Right cardiac atrium (tissue), 5 donors: ENCODE results near the gene POTEB3. TPM values are rescaled to one million over a fixed set of nuclear protein-coding genes. Genes with fewer than 3 reads are reported as not detected.
"Not testable (repeated sequence)": the region's sequence is repeated elsewhere in the genome, so short reads cannot be mapped to it uniquely, and the experiment has no call there.

Experiments
- ATAC-seq, 2 donors: fragments of 200-7000 bp; cut with Tn5 transposase; one replicate each; pipeline versions ENCODE4 v1.8.0 to v1.9.1; 2020; ENCODE audit warnings: moderate library complexity in 2 of 2, mild to moderate bottlenecking in 1 of 2
- DNase-seq, 3 donors: peaks; one replicate each; pipeline ENCODE4 v3.0.0-alpha.2; 2020
- H3K27ac ChIP-seq: one replicate; pipeline ENCODE4 v1.5.1; 2013; ENCODE audit warnings: mild to moderate bottlenecking, low read length, control low read depth, moderate library complexity
- H3K27me3 ChIP-seq: one replicate; pipeline ENCODE4 v1.6.1; 2013; ENCODE audit not compliant: control insufficient read depth, insufficient read depth
- H3K4me1 ChIP-seq: one replicate; pipeline ENCODE4 v1.6.1; 2013; ENCODE audit warnings: low read length; ENCODE audit not compliant: control insufficient read depth, insufficient read depth
- H3K4me3 ChIP-seq: one replicate; pipeline ENCODE4 v1.5.1; 2013; ENCODE audit warnings: low read length, control low read depth
- H3K9me3 ChIP-seq: one replicate; pipeline ENCODE4 v1.6.1; 2013; ENCODE audit warnings: low read length; ENCODE audit not compliant: control insufficient read depth
- WGBS: extraction: QIAGEN DNeasy Blood & Tissue Kit; methylation state at CpG from one replicate; pipeline ENCODE4 v1.1.7; 2013; 5-methylcytosine and 5-hydroxymethylcytosine counted together
- intact Hi-C, 4 donors: fragments of 100-400 bp; cut with DNase I; formaldehyde crosslinking; loops; one replicate each; pipeline versions ENCODE4 v1.11.0 to v1.14.0; 2022 to 2023
- microRNA-seq, 2 donors: library from miRNA; unstranded; fragments of <30 nt; microRNA quantifications; one replicate each; pipeline ENCODE4 v1.2.0, GENCODE V29; 2020 to 2021
- polyA plus RNA-seq: library from polyadenylated mRNA; stranded (reverse); fragments of 200-250 nt; gene quantifications from one replicate; pipeline ENCODE4 v1.2.3, GENCODE V29; 2013
- total RNA-seq, 4 donors: library from RNA; stranded (reverse); fragmentation: NEBNext Ultra II Directional; extraction: Animal tissue kit (Norgen Biotek cat#: 25700); gene quantifications; one replicate each; pipeline ENCODE4 v1.2.1, GENCODE V29; 2021
- donor health status: healthy with polysubstance abuse.
- donor health status: DM: no; HTN: yes; CAD: no.
- donor health status: DM: no; HTN: no; CAD: no.
- donor health status: DM: no; HTN: yes; CAD: no; lungs with severe emphysema.
- donor health status: DM: yes; HTN: yes; CAD: no.

The POTEB3 gene
- total and polyA plus RNA-seq, 5 donors: not detected

DNA sequence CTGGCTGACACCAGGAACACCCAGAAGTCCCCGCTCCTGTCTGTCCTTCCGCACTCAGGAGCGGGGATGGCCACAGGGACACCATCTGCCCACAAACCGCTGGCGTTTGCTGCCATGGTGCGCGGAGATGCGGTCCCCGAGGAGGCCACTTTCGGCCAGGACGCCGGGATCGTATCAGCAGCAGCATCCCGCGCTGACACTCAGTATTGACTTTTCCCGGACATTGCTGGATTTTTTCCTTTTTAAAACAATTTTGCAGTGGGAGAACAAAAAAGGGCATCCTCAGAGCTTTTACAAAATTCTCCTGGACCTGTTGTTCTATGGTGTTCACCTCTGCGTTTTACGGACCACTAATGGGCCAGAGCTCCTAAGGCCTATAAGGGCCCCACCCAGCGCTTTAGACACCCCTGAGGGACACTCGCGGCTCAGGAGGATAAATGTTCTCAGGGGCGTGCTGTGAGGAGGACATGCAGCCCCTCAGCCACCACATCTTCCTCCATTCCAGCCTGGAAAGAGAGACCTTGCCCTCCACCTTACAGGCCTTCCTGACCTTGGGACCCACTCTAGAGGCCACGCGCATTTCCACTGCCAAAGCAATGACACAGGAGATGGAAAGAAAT lies 56.3 kb downstream of the POTEB3 start:
- no CpG with 5 or more reads among the region's 24 CpGs for WGBS
- H3K4me3 ChIP-seq, H3K9me3 ChIP-seq, intact Hi-C loops, H3K4me1 ChIP-seq, H3K27ac ChIP-seq, H3K27me3 ChIP-seq, ATAC-seq: not testable (repeated sequence)
- peak in 1 of 3 donors; percentile 14 for DNase-seq

GRCh38 chr15:21373682-21374081 lies 66.6 kb downstream of the POTEB3 start:
- peak in 1 of 3 donors; percentile 1 for DNase-seq
- WGBS: no CpG with 5 or more reads among the region's 18 CpGs
- intact Hi-C loops, H3K4me1 ChIP-seq, H3K9me3 ChIP-seq, H3K4me3 ChIP-seq, H3K27ac ChIP-seq, H3K27me3 ChIP-seq, ATAC-seq: not testable (repeated sequence)

DNA sequence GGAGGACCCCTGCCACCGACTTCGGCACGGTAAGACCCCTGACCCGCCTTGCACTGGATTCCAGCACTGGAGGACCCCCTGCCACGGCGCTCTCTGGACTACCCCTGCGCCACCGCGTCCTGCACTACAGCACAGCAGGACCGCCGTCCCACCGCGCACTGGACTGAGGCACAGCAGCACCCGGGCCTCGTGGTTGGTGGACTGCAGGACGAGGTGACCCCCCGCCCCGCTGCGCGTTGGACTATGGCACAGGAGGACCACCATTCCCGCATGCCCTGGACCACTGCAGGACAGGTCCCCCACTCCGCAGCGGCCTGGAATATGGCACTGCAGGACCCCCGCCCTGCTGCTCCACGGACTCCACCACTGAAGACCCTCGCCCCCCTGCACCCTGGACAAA lies 71.1 kb downstream of the POTEB3 start:
- peak in 2 of 3 donors; percentile 4 to 6 for DNase-seq
- H3K4me3 ChIP-seq, H3K27me3 ChIP-seq, H3K4me1 ChIP-seq, H3K27ac ChIP-seq, ATAC-seq, intact Hi-C loops, H3K9me3 ChIP-seq: not testable (repeated sequence)
- WGBS: 96% methylated on average over 11 of the region's 26 CpGs

DNA sequence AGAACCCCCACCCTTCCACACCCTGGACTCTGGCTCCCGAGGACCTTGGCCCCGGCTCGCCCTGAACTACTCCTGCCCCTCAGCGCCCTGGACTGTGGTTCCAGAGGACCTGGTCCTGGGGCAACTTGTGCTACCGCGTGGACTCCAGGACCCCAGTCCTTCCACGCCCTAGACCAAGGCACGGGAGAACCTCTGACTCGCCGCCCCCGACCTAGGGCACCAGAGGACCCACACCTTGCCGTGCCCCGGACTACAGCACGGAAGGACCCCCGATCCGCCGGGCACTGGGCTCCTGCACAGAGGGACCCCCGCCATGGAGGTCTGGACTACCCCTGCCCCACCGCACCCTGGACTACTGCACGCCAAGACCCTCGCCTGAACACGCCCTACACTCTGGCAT lies 71.7 kb downstream of the POTEB3 start:
- H3K4me3 ChIP-seq, H3K9me3 ChIP-seq, ATAC-seq, H3K27ac ChIP-seq, H3K4me1 ChIP-seq, H3K27me3 ChIP-seq, intact Hi-C loops: not testable (repeated sequence)
- no CpG with 5 or more reads among the region's 22 CpGs for WGBS
- peak in 2 of 3 donors; percentile 3 to 46 for DNase-seq

Small RNA genes lying within 50 kb of the gene (microRNA-seq; reads per million reads assigned to microRNA genes)
- 0 reads per million in 2 donors for gene MIR3118-3
